Stimulated activated naive CD8-positive, alpha-beta T cell treated with anti-CD3 and anti-CD28 coated beads, Interleukin-15, Interleukin-2, amounts not matched to agents 100 U/mL and 50 U/mL, for 24 hours (primary cell): ENCODE measurements around the gene SIRT4.
"Not testable (repeated sequence)": the region's sequence is repeated elsewhere in the genome, so short reads cannot be mapped to it uniquely, and the experiment has no call there.

Experiments
- ATAC-seq: fragments of 150-1000 bp; cut with Tn5 transposase; one replicate; pipeline ENCODE4 v1.10.0; 2021
- DNase-seq: peaks from one replicate; pipeline ENCODE4 v3.0.0; 2021

The SIRT4 gene

DNA sequence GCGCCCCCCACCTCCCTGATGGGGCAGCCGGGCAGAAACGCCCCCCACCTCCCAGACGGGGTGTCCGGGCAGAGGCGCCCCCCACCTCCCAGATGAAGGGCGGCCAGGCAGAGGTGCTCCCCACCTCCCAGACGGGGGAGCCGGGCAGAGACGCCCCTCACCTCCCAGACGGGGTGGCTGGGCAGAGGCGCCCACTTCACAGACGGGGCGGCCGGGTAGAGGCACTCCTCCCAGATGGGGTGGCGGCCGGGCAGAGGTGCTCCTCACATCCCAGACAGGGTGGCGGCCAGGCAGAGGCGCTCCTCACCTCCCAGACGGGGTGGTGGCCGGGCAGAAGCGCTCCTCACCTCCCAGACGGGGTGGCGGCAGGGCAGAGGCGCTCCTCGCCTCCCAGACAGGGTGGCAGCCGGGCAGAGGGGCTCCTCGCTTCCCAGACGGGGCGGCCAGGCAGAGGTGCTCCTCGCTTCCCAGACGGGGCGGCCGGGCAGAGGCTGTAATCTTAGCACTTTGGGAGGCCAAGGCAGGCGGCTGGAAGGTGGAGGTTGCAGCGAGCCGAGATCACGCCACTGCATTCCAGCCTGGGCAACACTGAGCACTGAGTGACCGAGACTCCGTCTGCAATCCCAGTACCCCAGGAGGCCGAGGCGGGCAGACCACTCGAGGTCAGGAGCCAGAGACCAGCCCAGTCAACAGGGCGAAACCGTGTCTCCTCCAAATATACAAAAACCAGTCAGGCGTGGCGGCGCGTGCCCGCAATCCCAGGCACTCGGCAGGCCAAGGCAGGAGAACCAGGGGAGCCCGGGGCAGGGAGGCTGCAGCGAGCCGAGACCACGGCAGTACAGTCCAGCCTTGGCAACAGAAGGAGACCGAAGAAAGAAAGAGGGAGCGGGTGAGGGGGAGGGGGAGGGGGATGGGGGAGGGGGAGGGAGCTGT lies 23.7 kb upstream of the SIRT4 start:
- DNase-seq (no peak), ATAC-seq (no peak)

DNA sequence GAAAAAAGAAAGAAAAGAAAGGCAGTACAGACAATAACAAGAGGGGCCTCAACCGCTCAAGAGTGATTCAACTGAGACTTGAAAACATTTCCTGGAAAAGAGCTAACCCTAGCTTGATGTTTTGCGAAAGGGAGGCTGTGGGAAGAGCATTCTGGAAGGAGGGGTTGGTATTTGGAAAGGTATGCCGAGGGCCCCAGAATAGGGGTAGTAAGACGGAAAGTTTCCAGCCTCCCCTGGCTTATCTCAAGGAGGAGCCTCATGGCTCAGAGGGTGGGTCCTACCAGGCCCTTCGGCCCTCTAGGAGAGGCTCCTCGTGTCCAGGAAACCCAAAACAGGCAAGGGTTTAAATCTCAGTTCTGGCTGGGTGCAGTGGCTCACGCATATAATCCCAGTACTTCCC lies 18.8 kb upstream of the SIRT4 start:
- no peak for ATAC-seq
- DNase-seq = no peak

DNA sequence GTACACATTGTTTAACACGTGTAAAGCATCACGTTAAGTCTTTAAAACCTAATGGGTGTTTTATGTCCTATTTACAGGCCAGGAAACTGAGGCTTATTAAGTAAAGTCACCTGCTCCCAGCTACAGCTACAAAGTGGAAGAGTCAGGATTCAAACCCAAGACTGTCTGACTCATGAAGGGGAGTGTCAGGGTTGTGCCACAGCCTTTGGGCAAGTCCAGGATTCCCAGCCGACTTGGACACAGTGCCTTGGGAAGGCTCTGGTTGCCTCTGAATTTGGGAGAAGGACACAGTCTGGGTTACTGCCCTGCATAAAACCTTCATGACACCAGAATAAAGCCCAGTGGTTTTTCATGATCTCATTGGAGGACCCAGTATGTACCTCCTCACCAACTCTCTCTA lies 17.7 kb upstream of the SIRT4 start:
- ATAC-seq (no peak), DNase-seq (no peak)

DNA sequence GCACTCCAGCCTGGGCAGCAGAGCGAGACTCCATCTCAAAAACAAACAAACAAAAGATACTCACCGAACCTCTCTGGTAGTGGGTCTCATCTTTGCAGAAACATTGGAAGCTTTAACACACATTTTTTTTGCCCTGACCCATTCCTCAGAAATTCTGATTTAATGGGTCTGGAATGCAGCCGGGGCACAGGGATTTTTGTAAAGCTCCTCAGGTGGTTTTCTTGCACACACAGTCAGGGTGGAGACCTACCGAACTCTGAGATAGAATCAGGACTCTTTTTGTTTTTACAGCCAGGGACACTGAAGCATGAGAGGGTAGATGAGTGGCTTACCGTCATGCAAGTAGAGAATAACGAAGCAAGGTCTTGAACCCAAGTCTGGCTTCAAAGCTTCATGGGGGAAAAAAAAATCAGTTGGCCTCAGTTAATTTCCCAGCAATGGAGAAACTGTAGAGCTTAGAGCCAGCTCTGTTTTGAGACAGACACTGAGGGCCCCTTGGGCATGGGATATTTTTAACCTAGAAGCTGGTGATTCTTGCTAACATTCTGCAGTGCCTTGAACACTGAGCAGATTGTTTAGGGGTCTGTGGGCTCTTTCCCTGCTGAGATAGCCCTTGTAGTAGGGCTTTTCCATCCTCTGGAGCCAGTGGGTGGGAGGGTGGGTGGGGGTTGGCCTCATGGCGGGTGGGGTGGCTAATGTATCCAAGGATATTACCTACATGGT lies 15.2 kb upstream of the SIRT4 start:
- DNase-seq = no peak
- ATAC-seq = no peak

DNA sequence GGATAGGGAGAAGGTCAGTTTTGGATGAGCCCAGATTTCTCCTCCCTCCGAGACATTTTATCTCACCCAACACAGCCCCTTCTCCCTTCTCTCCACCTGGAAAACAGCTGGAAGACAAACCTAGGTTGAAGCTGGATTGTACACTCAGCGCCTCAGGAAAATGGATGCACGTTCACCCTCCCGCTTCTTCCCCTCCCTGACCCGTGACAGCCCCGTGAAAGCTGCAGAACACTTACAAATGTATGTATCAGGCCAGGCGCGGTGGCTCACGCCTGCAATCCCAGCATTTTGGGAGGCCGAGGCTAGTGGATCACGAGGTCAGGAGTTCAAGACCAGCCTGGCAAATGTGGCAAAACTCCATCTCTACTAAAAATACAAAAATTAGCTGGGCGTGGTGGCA lies 14.6 kb upstream of the SIRT4 start:
- ATAC-seq (no peak), DNase-seq (no peak)

DNA sequence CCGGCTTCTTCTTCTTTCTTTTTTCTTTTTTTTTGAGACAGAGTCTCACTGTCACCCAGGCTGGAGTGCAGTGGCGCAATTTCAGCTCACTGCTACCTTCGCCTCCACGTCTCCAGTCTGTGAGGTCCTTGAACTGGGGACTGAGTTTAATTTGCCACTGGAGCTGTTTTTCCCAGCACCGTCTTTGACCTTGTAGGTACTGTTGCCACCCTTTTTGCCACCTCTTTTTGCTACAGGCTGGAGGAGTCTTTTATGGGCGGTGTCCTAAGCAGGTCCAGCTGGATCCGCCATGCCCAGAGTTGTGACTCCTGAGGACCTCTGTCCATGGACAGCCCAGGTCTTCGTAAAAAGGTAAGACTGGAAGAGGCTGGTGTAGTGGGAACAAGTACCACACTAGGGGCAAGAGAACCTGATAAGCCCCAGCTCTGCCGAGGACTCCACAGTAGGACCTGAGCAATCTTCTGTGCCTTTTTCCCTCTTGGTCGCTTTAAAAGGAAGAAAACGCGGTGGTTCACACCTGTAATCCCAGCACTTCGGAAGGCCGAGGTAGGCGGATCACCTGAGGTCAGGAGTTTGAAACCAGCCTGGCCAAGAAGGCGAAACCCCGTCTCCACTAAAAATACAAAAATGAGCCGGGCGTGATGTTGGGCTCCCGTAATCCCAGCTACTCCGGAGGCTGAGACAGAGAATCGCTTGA lies 11.4 kb upstream of the SIRT4 start:
- ATAC-seq (no peak), DNase-seq (peak; percentile 45)

DNA sequence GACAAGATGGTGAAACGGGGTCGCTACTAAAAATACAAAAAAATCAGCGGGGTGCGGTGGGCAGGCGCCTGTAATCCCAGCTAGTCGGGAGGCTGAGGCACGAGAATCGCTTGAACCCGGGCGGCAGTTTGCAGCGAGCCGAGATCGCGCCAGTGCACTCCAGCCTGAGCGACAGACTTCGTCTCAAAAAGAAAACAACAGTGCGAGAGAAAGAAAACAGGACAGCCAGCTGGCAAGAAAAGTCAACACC lies 9.8 kb upstream of the SIRT4 start:
- ATAC-seq (peak; percentile 0), DNase-seq (no peak)

DNA sequence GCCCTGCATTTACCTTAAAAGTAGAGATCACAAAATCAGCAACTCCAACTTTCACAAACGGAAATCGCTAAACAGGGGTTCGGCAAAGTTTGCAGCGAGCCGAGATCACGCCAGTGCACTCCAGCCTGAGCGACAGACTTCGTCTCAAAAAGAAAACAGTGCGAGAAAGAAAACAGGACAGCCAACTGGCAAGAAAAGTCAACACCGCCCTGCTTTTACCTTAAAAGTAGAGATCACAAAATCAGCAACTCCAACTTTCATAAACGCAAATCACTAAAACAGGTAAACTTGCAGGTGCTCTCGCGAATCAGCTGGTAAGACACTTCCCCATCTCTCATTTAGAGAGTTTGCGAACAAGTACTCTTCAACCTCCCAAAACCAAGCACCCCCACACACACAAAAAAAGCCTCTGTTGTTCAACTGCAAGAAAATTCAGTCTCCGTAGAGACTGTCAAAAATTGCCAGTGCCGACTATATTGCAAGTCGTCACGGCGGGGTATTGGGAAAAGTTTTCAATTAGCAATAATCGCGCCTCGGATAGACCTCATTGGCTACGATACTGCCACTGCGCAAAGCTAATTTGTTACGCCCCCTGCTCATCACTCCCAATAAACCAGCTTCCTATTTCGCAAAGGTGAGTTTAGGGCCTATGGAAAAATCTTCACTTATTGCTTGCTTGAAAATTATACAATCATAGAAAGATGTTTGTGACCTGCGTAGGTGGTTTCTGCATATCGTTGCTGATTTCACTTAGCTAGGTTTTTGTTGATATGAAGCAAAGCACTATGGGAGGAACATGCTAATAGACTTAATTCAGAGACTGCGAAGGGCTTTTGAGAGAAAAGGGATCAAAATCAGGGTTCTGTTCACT lies 9.2 kb upstream of the SIRT4 start, which contains the start of gene RNU4-1:
RNU4-1 (minus strand) TSS at position 577 of the 871 bp plus-strand sequence.
- peak; percentile 81 for DNase-seq
- ATAC-seq = peak; percentile 71

DNA sequence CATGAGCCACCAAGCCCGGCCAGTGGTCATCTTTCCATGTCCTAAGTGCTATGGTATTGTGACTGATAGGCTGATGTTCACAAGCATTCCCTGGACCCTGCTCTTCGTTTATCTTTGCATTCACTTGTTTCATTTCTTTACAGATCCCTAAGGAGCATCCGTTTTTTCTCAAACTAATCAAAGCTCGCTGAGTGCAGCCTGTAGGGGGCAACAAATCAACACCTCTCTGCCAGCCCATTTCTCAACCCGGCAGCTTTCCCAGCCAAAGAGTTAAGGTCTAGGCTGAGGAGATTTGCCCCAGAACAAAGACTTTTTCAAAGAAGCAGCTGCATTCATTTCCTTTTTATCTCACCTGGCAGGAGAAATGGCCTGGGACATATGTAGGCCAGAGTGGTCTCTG lies 12.1 kb downstream of the SIRT4 start:
- no peak for DNase-seq
- no peak for ATAC-seq

DNA sequence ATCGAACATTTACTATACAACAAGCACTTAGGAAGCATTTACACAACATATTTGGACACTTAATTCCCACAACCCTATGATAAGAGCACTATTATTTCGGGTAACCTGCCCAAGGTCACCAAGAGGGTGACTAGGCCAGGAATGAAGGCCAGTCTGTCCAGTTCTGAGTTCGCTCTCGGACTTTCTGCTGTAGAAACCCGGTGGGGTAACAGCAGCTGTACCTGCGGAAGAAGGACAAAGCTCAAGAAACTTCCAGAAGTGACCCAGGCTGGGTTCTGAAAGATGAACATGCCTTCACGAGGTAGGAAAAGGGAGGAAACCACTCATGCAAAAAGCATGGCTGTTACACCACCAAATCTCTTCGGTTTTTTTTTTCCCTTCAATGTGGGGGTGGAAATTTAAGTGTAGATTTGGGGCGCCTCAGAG lies 14.7 kb downstream of the SIRT4 start:
- DNase-seq = no peak
- no peak for ATAC-seq

DNA sequence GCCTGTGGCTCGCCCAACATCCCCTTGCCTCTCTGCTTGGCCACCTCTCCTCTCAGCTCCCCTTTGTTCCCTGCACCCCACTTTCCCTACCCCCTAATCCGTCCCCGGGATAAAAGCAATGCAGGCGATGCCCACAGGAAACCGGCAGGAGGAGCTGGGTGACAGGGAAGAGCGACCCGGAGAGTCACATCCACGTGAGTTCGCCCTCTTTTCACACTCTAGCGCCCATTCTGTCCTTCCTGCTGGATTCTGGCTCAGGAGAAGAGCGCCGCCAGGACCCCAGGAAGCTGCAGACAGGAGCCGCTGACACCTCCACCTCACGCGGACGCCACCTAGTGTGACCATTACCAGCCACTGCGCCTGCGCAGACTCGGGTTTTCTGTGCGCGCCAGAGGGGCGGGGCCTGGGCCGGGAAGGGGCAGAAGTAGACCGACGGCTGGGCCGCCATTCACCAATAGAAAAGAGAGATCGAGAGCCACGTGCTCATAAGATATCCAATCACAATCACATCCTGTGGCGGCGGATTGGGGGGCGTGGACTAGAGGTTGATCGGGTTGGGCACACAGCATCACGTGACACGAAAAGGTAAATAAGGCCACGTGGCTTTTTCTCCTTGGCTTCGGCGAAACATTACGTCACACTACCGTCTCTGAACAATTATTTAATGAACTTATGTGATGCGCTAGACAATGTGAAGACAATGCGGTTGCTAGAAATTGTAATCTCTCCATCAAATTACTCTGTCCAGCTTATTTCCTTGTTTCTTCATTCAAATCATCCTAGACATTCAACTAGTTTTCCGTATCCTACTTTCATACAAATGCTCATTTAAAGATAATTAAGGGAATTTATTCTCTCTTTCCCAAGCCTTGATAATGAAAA lies 15.3 kb downstream of the SIRT4 start:
- DNase-seq = peak; percentile 100
- peak; percentile 100 for ATAC-seq

DNA sequence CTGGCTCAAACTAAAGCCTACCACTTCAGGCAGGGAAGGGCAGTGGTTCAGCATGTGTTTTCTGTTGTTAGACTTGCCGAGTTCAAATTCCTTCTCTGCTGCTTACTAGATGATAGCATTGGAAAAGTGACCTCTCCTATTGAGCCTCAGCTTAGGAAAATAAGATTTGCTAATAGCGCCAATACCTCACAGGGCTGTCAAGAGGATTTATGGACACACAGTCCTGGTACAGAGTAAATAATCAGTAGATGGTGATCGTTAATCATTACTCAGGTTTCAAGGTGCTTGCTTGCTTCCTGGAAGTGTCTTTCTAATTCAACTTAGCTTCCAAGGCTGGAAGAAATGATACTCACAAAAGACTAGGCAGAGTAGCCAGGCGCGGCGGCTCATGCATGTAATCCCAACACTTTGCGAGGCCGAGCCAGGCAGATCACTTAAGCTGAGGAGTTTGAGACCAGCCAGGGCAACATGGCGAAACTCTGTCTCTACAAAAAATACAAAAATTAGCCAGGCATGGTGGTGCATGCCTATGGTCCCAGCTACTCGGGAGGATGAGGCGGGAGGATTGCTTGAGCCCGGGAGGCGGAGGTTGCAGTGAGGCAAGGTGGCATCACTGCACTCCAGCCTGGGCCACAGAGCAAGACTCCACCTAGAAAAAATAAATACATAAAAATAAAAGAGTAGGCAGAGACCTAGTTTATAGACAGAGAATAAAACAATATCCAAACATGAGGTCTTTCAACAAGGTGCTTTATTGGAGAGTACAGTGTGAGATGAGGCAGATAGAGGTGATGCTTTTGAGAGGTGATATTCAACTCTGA lies 19.5 kb downstream of the SIRT4 start:
- no peak for ATAC-seq
- no peak for DNase-seq

DNA sequence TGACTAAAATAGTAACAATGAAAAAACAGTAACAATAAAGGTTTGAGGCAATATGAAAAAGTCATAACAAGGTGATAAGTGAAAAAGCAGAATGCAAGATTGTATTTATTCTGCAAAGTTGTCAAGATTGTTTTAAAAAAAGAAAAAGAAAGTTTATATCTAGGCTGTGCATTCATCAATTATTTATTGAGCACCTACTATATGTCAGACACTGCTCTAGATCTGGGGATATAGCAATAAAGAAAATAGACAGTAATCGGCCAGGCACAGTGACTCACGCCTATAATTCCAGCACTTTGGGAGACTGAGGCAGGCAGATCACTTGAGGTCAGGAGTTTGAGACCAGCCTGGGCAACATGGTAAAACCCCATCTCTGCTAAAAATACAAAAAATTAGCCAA lies 21.7 kb downstream of the SIRT4 start:
- ATAC-seq (no peak), DNase-seq (no peak)

DNA sequence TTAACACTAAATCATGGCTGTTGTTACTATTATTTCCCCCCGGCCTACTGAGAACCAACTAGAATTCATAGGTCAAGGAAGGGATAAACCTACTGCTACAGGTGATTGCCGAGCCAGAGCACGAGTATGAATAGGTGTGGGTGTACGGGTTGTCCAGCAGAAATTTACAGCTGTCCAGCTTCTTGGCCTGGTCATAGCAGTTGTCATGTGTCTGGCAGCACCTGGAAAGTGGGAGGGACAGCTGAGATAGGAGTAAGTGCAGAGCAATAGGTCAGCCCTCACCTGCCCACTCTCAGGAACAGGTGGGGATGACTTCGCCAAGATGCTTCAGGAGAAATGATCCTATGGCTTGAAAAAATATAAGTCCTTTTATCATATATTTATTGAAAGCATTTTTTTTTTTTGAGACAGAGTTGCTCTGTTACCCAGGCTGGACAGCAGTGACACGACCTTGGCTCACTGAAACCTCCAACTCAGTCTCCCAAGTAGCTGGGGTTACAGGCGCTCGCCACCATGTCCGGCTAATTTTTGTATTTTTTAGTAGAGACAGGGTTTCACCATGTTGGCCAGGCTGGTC lies 22.8 kb downstream of the SIRT4 start:
- DNase-seq = no peak

DNA sequence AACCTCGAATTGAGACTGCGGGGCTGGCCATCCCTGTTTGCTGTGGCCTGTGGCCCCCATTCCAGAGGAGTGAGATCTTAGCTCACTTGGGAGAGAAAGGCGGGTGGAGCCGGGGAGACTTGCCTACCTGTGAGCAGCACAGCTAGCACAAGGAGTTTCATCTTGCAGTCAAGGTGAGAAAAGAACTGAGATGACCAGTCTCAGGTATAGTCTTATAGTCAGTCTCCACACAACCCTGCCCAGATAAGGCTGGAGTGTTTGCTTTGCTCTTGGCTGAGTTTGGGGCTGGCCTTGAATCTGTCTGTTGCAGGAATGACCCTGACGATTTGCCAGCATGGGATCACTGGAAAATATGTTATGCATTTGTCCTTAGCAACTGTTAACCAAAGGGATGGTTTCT lies 25.5 kb downstream of the SIRT4 start, which contains the start of gene PLA2G1B:
PLA2G1B (minus strand) TSS at position 187 of the 400 bp plus-strand sequence; CDS start at position 161, 26 bp downstream.
- DNase-seq (no peak), ATAC-seq (no peak)

More for the DNA sequence above, 22.8 kb downstream of the SIRT4 start:
- no peak for ATAC-seq

DNA sequence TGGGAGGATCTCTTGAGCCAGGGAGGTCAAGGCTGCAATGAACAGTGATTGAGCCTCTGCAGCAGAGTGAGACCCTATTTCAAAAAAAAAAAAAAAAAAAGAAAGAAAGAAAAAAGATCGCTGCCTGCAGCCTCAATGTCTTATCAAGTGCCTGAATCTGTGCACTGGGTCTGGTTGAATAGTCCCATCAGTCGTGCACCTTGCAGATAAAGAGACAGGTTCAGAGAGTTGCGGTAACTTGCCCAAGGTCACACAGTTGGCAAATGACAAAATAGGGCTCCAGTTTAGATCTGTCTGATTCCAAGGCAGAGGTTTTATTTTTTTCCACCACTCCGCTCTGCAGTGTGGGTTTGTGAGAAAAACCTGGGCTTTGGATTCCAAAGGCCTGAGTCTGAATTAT lies 26.1 kb downstream of the SIRT4 start:
- DNase-seq (no peak), ATAC-seq (no peak)

DNA sequence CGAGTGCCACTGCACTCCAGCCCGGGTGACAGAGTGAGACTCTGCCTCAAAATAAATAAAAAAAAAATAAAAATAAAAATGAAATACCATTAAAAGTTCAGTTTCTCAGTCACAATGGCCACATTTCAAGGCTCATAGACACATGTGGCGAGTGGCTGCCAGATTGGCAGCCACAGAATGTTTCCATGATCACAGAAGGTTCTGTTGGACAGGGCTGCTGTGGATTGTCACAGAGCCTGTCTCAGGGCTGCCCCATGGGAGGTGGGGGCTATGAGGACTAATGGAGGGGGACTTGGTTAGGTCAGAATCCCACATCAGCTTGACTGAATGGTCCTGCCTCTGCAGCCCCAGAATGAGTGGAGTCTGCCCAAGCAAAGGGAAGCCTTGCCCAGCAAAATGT lies 29.3 kb downstream of the SIRT4 start:
- DNase-seq = no peak
- ATAC-seq = no peak

DNA sequence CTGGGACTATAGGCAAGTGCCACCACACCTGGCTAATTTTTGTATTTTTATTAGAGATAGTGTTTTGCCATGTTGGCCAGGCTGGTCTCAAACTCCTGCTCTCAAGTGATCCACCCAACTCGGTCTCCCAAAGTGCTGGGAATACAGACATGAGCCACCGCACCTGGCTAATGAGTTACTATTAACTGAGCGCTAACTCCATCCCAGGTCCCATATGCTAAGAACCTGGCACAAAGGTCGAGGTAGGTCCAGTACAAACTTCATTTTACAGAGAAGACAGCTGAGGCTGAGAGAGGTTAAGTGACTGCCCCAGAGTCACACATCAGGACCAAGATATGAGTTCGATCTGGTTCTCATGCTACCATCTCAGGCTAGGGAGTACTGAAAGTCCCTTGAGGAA lies 29.9 kb downstream of the SIRT4 start:
- ATAC-seq (no peak), DNase-seq (no peak)

DNA sequence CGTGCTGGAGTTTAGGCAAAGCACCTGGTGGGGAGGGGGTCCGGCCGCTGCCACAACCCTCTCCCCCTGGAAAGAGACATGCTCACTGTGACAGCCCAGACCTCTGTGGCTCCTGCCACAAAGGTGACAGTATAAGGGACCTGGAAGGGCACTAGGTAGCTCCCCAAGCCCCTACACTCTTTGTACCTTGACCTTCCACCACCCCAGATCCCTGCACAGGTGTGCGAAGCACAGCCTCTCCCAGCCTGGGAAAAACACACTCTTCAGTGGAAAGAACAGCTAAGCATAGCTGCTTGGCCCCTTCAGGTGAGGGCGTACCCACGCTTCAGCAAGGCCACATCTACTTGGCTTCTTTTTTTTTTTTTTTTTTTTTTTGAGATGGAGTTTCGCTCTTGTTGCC lies 30.4 kb downstream of the SIRT4 start:
- DNase-seq = no peak
- no peak for ATAC-seq

DNA sequence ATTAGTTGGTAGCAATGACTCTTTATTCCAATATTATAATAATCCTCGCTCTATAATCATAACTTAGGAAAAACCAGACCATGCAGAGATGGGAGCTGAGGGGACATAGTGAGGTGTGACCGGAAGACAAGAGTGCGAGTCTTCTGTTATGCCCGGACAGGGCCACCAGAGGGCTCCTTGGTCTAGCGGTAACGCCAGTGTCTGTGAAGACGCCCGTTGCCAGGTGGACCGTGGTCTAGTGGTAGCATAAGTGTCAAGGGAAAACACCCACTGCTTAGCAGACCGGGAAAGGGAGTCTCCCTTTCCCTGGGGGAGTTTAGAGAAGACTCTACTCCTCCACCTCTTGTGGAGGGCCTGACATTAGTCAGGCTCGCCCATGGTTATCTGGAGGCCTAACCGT lies 33.3 kb downstream of the SIRT4 start:
- DNase-seq = peak; percentile 60
- ATAC-seq = not testable (repeated sequence)
